Esophagus (tissue), 2 donors: ENCODE results near the gene RSBN1. TPM values are rescaled to one million over a fixed set of nuclear protein-coding genes. Genes with fewer than 3 reads are reported as not detected.
A peak's percentile ranks its signal among the peaks of the same experiment; 100 is the strongest.

ENCODE experiments used
- H3K27ac ChIP-seq, 2 donors: one replicate each; pipeline ENCODE4 v1.5.1; 2013; ENCODE audit warnings: low read depth in 2 of 2, mild to moderate bottlenecking in 2 of 2, inconsistent platforms in 1 of 2, low read length in 1 of 2, moderate library complexity in 1 of 2
- H3K27me3 ChIP-seq, 2 donors: one replicate each; pipeline ENCODE4 v1.6.1; 2013; ENCODE audit warnings: low read length in 2 of 2, control low read depth in 1 of 2, mild to moderate bottlenecking in 1 of 2; ENCODE audit not compliant: insufficient read depth in 2 of 2, control insufficient read depth in 1 of 2
- H3K36me3 ChIP-seq, 2 donors: one replicate each; pipeline ENCODE4 v1.6.1; 2013; ENCODE audit warnings: low read length in 1 of 2; ENCODE audit not compliant: control insufficient read depth in 2 of 2, insufficient read depth in 2 of 2
- H3K4me1 ChIP-seq, 2 donors: one replicate each; pipeline ENCODE4 v1.6.1; 2013; ENCODE audit warnings: low read length in 1 of 2; ENCODE audit not compliant: control insufficient read depth in 2 of 2, insufficient read depth in 2 of 2
- H3K4me3 ChIP-seq, 2 donors: one replicate each; pipeline ENCODE4 v1.5.1; 2013; ENCODE audit warnings: low read length in 2 of 2, mild to moderate bottlenecking in 2 of 2, low read depth in 1 of 2, moderate library complexity in 1 of 2
- H3K9me3 ChIP-seq, 2 donors: one replicate each; pipeline ENCODE4 v1.6.1; 2013; ENCODE audit warnings: mild to moderate bottlenecking in 2 of 2, low read depth in 1 of 2, low read length in 1 of 2, moderate library complexity in 1 of 2; ENCODE audit not compliant: control insufficient read depth in 2 of 2, insufficient read depth in 1 of 2
- WGBS, 2 donors: extraction: QIAGEN DNeasy Blood & Tissue Kit; methylation state at CpG; one replicate each; pipeline ENCODE4 v1.1.7; 2013; 5-methylcytosine and 5-hydroxymethylcytosine counted together
- polyA plus RNA-seq, 2 donors: library from polyadenylated mRNA; stranded (reverse); fragments of 200-250 nt; gene quantifications; one replicate each; pipeline ENCODE4 v1.2.3, GENCODE V29; 2013
- donor health status: healthy with polysubstance abuse.
- donor health status: Bipolar disorder and iron deficiency.

RSBN1 gene
- polyA plus RNA-seq, 2 donors: 2.9 to 3.5 TPM

- H3K27me3 ChIP-seq: no peaks in the 10 kb centered on the region
- 33 to 48% methylated on average over 1 of the region's 1 CpG for WGBS, 2 donors
- H3K4me3 ChIP-seq: no peak overlapping the region
- H3K27ac ChIP-seq: no peak overlapping the region
- H3K4me1 ChIP-seq: no peaks in the 10 kb centered on the region
- H3K36me3 ChIP-seq: no peaks in the 10 kb centered on the region
- H3K9me3 ChIP-seq: no peaks in the 10 kb centered on the region
These were observed 26.2 kb downstream of the RSBN1 start for GRCh38 chr1:113786069-113786468.

- no peaks in the 10 kb centered on the region for H3K9me3 ChIP-seq
- H3K4me1 ChIP-seq: no peaks in the 10 kb centered on the region
- no peaks in the 10 kb centered on the region for H3K36me3 ChIP-seq
- no peaks in the 10 kb centered on the region for H3K27me3 ChIP-seq
- no peak overlapping the region for H3K4me3 ChIP-seq
- 71 to 77% methylated on average over 5 of the region's 5 CpGs for WGBS, 2 donors
- peak overlapping the region; percentile 23 to 48 for H3K27ac ChIP-seq
These were observed 28.0 kb downstream of the RSBN1 start for GRCh38 chr1:113784104-113784779.

DNA sequence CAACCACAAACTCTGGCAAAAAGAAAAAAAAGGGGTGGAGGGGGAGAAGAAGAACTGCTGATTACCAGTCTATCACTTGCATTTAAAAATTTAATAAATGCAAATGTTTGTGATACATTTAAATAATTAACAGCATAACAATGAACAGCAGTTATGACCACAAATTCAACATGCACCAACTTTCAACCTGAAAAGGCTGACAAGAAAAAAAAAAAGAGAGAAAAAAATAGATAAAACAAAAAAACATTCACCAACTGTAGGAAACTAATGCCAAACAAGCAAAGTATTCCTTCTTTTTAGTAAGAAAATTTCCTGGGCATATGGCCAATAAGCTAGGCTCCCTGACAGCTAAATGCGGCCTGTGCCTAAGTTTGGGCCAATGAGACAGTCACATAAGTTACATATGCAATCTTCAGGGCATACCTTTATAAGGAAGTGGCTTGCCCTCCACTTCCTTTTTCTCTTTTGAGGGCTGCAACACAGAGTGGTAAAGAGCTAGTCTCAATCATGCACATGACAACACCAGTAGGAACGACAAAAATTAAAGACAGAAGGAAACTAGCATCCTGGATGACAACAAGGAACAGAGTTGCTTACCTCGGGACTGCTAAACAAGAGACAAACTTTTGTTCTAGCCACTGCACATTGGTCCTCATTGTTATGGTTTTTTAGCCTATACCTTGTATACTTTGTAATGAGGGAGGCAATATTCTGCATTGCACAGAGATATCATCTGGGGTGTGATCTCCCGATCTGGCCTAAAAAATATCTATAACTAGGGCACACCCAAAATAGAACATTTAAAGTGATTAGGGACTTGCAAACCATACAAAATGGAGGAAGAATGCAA lies 28.8 kb downstream of the RSBN1 start:
- Histone ChIP-seq H3K4me1 (no peaks in the 10 kb centered on the region), H3K27ac (peak overlapping the region in 1 of 2 donors; percentile 3)

GRCh38 chr1:113782406-113782805 lies 29.9 kb downstream of the RSBN1 start:
- Histone ChIP-seq H3K9me3 (no peaks in the 10 kb centered on the region), H3K27me3 (no peaks in the 10 kb centered on the region), H3K4me3 (no peak overlapping the region), H3K4me1 (no peaks in the 10 kb centered on the region), H3K27ac (no peak overlapping the region), H3K36me3 (no peaks in the 10 kb centered on the region)
- 50 to 51% methylated on average over 2 of the region's 2 CpGs for WGBS, 2 donors

More for the DNA sequence above, 28.8 kb downstream of the RSBN1 start:
- no peaks in the 10 kb centered on the region for H3K36me3 ChIP-seq
- no peaks in the 10 kb centered on the region for H3K9me3 ChIP-seq
- H3K27me3 ChIP-seq: no peaks in the 10 kb centered on the region
- WGBS, 2 donors: 30 to 41% methylated on average over 4 of the region's 4 CpGs
- no peak overlapping the region for H3K4me3 ChIP-seq

DNA sequence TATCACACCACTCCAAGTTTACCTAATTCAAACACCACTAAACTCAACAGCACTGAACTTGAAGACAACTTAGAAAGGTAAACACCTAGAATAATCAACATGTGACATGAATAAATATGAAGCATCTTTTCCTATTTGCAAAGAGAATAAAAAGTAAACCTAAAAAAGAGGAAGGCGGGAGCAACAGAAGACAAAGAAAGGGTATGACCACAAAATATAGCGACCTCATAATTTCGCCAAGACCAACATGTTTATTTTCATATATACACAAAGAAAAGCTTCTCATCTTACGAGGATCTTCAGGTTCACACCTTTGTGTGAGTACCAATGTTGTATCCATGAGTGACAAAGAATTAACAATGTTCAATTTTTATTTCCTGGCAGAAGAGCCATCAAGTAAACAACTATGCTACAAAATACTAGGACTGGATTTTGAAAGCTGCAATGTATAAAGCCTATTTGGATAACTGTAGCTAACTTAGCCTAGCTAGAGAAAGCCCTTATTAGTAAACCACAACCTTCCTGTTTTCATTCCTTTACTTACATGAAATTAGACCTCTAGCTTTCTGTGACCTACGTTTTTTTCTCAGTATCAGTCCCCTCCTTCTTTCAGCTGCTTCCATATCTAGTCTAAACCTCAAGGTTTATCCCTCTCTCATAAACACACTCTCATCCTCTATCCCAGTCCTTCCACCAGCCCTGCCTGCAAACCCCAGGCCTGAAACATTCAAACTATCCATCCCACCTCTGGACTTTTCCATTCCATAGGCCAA lies 31.7 kb downstream of the RSBN1 start:
- Histone ChIP-seq H3K4me1 (no peaks in the 10 kb centered on the region), H3K36me3 (peaks cover 0 to 3% of the 10 kb centered on the region in 2 donors), H3K4me3 (no peak overlapping the region), H3K27ac (no peak overlapping the region), H3K9me3 (no peaks in the 10 kb centered on the region), H3K27me3 (no peaks in the 10 kb centered on the region)
- WGBS, 2 donors: 71 to 73% methylated on average over 5 of the region's 5 CpGs

- H3K4me1 ChIP-seq: no peaks in the 10 kb centered on the region
- H3K36me3 ChIP-seq: peaks cover 0 to 3% of the 10 kb centered on the region in 2 donors
- no peak overlapping the region for H3K27ac ChIP-seq
- no peaks in the 10 kb centered on the region for H3K9me3 ChIP-seq
- H3K4me3 ChIP-seq: no peak overlapping the region
- no peaks in the 10 kb centered on the region for H3K27me3 ChIP-seq
- WGBS, 2 donors: 95 to 96% methylated on average over 6 of the region's 6 CpGs
These were observed 32.7 kb downstream of the RSBN1 start for GRCh38 chr1:113779542-113779941.

GRCh38 chr1:113777561-113777960 lies 34.7 kb downstream of the RSBN1 start:
- Histone ChIP-seq H3K4me1 (no peaks in the 10 kb centered on the region), H3K27me3 (no peaks in the 10 kb centered on the region), H3K9me3 (no peaks in the 10 kb centered on the region), H3K36me3 (peaks cover 0 to 3% of the 10 kb centered on the region in 2 donors), H3K27ac (no peak overlapping the region), H3K4me3 (no peak overlapping the region)
- WGBS, 2 donors: 79 to 90% methylated on average over 4 of the region's 4 CpGs

- Histone ChIP-seq H3K4me1 (no peaks in the 10 kb centered on the region), H3K4me3 (no peak overlapping the region), H3K27me3 (no peaks in the 10 kb centered on the region), H3K9me3 (no peaks in the 10 kb centered on the region), H3K36me3 (no peaks in the 10 kb centered on the region), H3K27ac (no peak overlapping the region)
- 85 to 100% methylated on average over 1 of the region's 1 CpG for WGBS, 2 donors
These were observed 42.2 kb downstream of the RSBN1 start for GRCh38 chr1:113770031-113770430.

DNA sequence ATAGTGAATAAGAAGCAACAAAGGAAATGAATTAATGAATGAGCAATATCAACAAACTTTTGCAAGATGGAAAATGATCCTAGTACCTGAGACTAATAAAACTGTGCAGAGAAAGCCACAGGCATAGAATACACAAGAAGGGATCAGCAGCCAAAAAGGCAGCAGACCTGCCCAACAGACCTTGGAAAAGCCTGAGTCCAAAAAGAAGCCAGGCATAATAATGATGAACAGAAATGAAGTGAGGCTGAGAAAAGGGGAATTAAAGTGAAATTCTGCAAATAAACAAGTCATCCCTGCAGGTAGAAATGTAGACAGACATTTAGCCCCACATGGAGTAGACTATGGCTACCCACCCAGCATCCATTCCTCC lies 42.7 kb downstream of the RSBN1 start:
- no peaks in the 10 kb centered on the region for H3K4me1 ChIP-seq
- no peaks in the 10 kb centered on the region for H3K9me3 ChIP-seq
- no peaks in the 10 kb centered on the region for H3K36me3 ChIP-seq
- H3K27ac ChIP-seq: no peak overlapping the region
- no peaks in the 10 kb centered on the region for H3K27me3 ChIP-seq
- no peak overlapping the region for H3K4me3 ChIP-seq
